Prostate gland (tissue), 2 donors: ENCODE data around the gene MGLL. TPM values are rescaled to one million over a fixed set of nuclear protein-coding genes. Genes with fewer than 3 reads are reported as not detected.

Experiments
- DNase-seq: peaks from one replicate; pipeline ENCODE4 v3.0.0-alpha.2; 2019; ENCODE audit warnings: low spot score
- H3K27ac ChIP-seq, 2 donors: fragments of 200-600 bp; sonication (generic); 2 replicates each; pipeline ENCODE4 v1.5.1; 2017 to 2019
- H3K27me3 ChIP-seq: fragments of 200-600 bp; sonication (generic); replicated peaks from 2 replicates; pipeline ENCODE4 v1.5.1; 2019; ENCODE audit not compliant: insufficient read depth
- H3K36me3 ChIP-seq, 2 donors: fragments of 200-600 bp; sonication (generic); 1 replicate in 1 of 2; 2 replicates in 1 of 2; pipeline versions ENCODE4 v1.5.1 to v1.8.1; 2017 to 2019
- H3K4me1 ChIP-seq: fragments of 200-600 bp; sonication (generic); replicated peaks from 2 replicates; pipeline ENCODE4 v1.5.1; 2019
- H3K4me3 ChIP-seq, 2 donors: fragments of 200-600 bp; sonication (generic); 2 replicates each; pipeline ENCODE4 v1.5.1; 2017 to 2019
- H3K9me3 ChIP-seq: fragments of 200-600 bp; sonication (generic); 2 replicates; pipeline ENCODE4 v1.5.1; 2017
- CTCF ChIP-seq, 4 experiments: fragments of 200-600 bp in 2 of 4; fragments of 450-650 bp in 2 of 4; sonication (generic) in 2 of 4; IDR thresholded peaks; 1 replicate in 3 of 4; 2 replicates in 1 of 4; pipeline ENCODE4 v1.5.1; 2016 to 2019; ENCODE audit warnings: antibody characterized with exemption in 4 of 4, mild to moderate bottlenecking in 2 of 4, moderate library complexity in 2 of 4
- POLR2A ChIP-seq: fragments of 450-650 bp; IDR thresholded peaks from one replicate; pipeline ENCODE4 v1.6.1; 2016; ENCODE audit warnings: antibody characterized with exemption, mild to moderate bottlenecking
- POLR2AphosphoS5 ChIP-seq: sonication (generic); formaldehyde crosslinking; IDR thresholded peaks from one replicate; pipeline ENCODE4 v1.6.1; 2017; ENCODE audit warnings: antibody characterized with exemption
- WGBS: methylation state at CpG from one replicate; pipeline ENCODE4 v1.1.5; 2018; 5-methylcytosine and 5-hydroxymethylcytosine counted together
- intact Hi-C: fragments of 100-400 bp; cut with DNase I; formaldehyde crosslinking; loops from one replicate; pipeline ENCODE4 v1.14.2; 2022
- total RNA-seq, 2 donors: library from RNA; depleted of rRNA; stranded (reverse); fragments of >200 nt; gene quantifications; one replicate each; pipeline ENCODE4 v1.1.0, GENCODE V29; 2016

MGLL gene
- total RNA-seq, 2 donors from 2014 or later = 20.0 to 31.8 TPM

GRCh38 chr3:127678315-127678599, 144.1 kb downstream of the MGLL start:
- TF ChIP-seq POLR2AphosphoS5 (no peak), CTCF (IDR thresholded peaks at IDR 0.05) (no peak), POLR2A (no peak)
- no peak overlapping the region for H3K27ac ChIP-seq

GRCh38 chr3:127677541-127678314, 144.6 kb downstream of the MGLL start:
- intact Hi-C loops = loop anchor here (10.0 kb wide), 1 partner anchor 377 kb away; the partner anchor contains the start of gene SEC61A1
- Histone ChIP-seq H3K4me1 (no peaks in the 10 kb centered on the region), H3K36me3 (peaks cover 0 to 8% of the 10 kb centered on the region in 2 donors), H3K9me3 (no peaks in the 10 kb centered on the region), H3K27me3 (no peaks in the 10 kb centered on the region), H3K4me3 (no peak overlapping the region), H3K27ac (no peak overlapping the region)
- no peak for TF ChIP-seq CTCF (IDR thresholded peaks at IDR 0.05)
- TF ChIP-seq POLR2AphosphoS5 = no peak
- no peak for TF ChIP-seq POLR2A
- DNase-seq = no peak
- whole genome bisulfite sequencing = 89% methylated on average over 17 of the region's 17 CpGs

More at GRCh38 chr3:127678315-127678599, 144.1 kb downstream of the MGLL start:
- no peak for DNase-seq
- peaks cover 0 to 8% of the 10 kb centered on the region in 2 donors for H3K36me3 ChIP-seq
- intact Hi-C loops = loop anchor here (10.0 kb wide), 1 partner anchor 377 kb away; the partner anchor contains the start of gene SEC61A1
- no peaks in the 10 kb centered on the region for H3K4me1 ChIP-seq
- WGBS = 90% methylated on average over 8 of the region's 8 CpGs
- H3K4me3 ChIP-seq = no peak overlapping the region
- H3K9me3 ChIP-seq = no peaks in the 10 kb centered on the region
- H3K27me3 ChIP-seq = no peaks in the 10 kb centered on the region

- Histone ChIP-seq H3K4me3 (no peak overlapping the region), H3K9me3 (no peaks in the 10 kb centered on the region), H3K4me1 (no peaks in the 10 kb centered on the region), H3K36me3 (peaks cover 0 to 8% of the 10 kb centered on the region in 2 donors), H3K27ac (no peak overlapping the region), H3K27me3 (no peaks in the 10 kb centered on the region)
- DNase-seq = no peak
- intact Hi-C loops = loop anchor here (10.0 kb wide), 1 partner anchor 378 kb away; the partner anchor contains the start of gene SEC61A1
- 89% methylated on average over 21 of the region's 21 CpGs for WGBS
- TF ChIP-seq CTCF (IDR thresholded peaks at IDR 0.05) (no peak), POLR2A (no peak), POLR2AphosphoS5 (no peak)
Measured at GRCh38 chr3:127676921-127677351, 145.4 kb downstream of the MGLL start.

GRCh38 chr3:127676456-127676855, 145.9 kb downstream of the MGLL start:
- Histone ChIP-seq H3K27ac (no peak overlapping the region), H3K27me3 (no peaks in the 10 kb centered on the region), H3K4me3 (no peak overlapping the region), H3K4me1 (no peaks in the 10 kb centered on the region), H3K36me3 (peaks cover 0 to 8% of the 10 kb centered on the region in 2 donors), H3K9me3 (no peaks in the 10 kb centered on the region)
- no peak for DNase-seq
- intact Hi-C loops = loop anchor here (10.0 kb wide), 1 partner anchor 378 kb away; the partner anchor contains the start of gene SEC61A1
- WGBS = 74% methylated on average over 3 of the region's 4 CpGs
- TF ChIP-seq CTCF (IDR thresholded peaks at IDR 0.05) (no peak), POLR2A (no peak), POLR2AphosphoS5 (no peak)
